Caki2 (cell line): ENCODE measurements around the gene PANK4. TPM values are rescaled to one million over a fixed set of nuclear protein-coding genes. Genes with fewer than 3 reads are reported as not detected.

Source experiments
- DNase-seq: peaks from one replicate; pipeline ENCODE4 v3.0.0-alpha.2; 2015; ENCODE audit warnings: low read depth
- in situ Hi-C: cut with HindIII; loops from 2 replicates; pipeline ENCODE4 v1.10.0; 2016; ENCODE audit warnings: low sequenced_read_pairs, low pct_unique_long_range_greater_than_20kb, mixed read lengths
- total RNA-seq: library from RNA; depleted of rRNA; stranded (reverse); fragments of >200 nt; shearing (Covaris generic); gene quantifications from 2 replicates; pipeline ENCODE4 v1.2.3, GENCODE V29; 2014; ENCODE audit warnings: low replicate concordance

The PANK4 gene
- total RNA-seq, 1 experiment from 2014 or later, result 21.1 TPM

DNA sequence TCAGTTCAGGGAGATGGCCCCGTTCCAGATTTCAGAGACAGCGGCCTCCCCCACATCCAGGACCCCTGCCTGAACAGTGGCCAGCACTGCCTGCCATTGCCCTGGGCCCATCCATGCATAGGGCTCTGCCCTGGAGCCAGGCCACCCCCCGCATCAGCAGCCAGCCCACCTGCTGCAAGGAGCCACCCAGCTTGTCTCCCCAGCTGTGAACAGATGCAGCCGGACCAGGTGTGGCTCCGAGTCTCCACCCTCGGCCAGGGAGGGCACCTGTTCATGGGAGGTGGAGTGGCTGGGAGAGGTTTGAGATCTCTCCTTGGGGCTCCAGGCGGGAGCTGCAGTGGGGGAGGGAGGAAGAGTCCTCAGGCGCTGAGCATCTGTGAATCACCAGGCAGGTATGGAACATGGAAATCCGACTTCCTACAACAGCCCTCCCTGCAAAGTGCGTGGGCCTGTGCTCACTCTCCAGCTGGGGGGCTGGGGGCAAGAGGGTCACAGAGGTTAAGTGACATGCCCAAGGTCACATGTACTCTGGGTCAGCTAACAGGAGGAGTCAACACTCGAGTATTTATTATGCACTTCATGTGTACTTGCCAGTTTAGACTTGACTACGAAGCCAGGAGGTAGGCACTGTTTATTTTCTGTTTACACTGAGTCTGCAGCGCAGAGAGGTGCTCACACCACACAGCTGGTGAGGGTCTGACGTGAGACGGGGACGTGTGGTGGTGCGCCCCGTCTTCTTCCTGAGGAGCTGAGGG lies 8.5 kb upstream of the PANK4 start:
- in situ Hi-C loops, result no loop called here
- DNase-seq, result peak; percentile 16

DNA sequence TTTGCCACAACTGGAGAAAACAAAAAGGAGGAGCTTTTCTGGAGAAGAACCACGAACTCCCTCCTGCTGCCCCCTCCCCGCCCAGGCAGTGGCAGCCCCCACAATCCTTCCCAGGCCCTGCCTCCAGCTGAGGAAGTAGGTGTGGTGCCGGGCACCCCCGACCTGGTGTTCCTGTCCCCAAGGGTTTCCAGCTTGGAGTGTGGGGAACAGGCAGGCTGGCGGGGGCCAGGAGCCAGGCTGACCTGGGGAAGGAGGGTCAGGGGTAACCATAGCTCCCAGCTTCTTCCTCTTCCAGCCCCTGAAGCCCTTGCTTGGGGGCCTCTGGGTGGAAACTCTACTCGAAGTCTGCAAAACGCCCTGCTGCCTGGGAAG lies 7.9 kb upstream of the PANK4 start:
- in situ Hi-C loops, result no loop called here
- no peak for DNase-seq

DNA sequence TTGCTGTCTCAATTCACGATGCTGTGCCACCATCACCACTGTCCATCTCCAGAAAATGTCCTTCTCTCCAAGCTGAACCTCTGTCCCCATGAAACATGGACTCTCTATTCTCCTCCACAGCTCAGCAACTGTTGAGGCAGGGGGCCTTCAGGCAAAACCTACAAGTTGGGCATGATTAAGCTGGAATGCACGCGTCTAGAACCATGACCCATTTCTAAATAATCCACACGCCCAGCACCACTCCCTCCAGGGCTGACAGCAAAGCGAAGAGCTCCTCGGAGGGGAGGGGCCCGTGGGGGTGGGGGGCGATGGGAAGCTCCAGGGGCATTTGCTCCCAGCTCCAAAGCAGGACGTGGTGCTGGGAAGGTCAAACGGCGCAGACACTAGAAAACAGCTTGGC lies 7.0 kb upstream of the PANK4 start:
- no peak for DNase-seq
- in situ Hi-C loops, result no loop called here

DNA sequence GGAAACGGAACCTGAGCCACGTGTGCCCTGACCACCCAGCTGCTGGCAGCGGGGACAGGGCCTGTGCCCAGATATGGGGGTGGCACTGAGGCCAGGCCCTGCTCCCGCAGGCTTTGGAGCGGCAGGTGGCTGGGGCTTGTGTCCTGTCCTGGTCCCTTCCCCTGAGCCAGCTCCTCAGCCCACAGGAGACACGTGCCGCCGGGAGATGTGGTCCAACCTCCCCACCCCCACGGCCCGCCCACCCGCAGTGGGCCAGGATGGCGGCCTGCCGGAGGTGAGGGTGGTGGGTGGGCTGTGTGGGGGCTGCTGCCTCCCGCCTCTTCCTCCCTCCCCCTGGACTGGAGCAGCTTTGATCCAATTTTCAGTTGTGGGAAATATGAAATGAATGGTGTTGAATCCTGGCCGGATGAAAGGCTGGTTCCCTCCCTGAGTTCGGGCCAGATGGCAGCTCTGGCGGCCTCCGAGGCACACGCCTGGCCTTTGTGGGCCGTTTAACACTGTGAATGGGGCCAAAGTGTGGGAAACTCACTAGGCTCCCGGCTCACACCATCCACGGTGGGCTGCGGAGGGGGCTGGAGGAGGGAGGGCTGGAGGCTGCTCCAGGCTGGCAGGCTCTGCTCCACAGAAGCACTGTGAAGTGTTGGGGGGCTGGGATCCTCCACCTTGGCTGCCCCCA lies 6.2 kb upstream of the PANK4 start:
- in situ Hi-C loops, result no loop called here
- DNase-seq, result no peak

DNA sequence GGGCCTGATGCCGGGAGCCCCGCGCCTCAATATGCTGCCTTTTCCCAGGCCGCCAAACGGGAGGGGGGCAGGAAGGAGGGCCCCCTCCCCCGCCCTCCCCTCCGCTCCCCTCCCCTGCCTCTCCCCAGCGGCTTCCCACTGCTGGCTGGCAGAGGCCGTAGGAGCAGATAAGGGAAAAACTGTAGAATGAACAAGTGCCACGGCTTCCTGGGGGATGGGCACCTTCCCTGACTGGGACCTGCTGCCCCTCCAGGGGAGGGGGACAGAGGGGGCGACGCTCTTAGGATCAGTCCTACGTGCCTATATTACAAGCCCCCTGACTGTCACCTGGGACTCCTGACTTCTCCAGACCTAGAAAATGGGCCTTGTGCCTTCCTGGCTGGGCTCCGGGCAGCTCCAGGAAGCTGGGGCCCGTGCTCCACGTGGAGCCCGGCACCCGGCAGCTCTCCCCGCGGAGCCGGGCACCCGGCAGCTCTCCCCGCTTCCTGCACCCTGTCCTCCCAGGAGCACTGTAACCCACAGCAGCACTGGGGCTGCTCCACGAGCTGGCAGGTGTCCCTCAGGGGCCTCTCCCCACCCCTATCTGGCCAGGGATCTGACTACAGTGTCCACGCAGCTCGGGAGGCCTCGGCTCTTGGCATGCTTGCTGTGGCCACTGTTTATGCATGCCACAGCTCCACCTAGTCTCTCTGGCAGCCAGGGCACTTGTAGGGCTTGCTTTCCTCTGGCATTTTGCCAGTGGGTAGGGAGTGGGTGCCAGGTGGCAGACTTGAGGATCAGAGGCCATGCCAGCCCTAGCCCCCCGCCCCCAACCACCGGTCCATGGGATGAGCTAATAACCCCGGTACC lies 4.3 kb upstream of the PANK4 start:
- no peak for DNase-seq
- in situ Hi-C loops, result no loop called here

DNA sequence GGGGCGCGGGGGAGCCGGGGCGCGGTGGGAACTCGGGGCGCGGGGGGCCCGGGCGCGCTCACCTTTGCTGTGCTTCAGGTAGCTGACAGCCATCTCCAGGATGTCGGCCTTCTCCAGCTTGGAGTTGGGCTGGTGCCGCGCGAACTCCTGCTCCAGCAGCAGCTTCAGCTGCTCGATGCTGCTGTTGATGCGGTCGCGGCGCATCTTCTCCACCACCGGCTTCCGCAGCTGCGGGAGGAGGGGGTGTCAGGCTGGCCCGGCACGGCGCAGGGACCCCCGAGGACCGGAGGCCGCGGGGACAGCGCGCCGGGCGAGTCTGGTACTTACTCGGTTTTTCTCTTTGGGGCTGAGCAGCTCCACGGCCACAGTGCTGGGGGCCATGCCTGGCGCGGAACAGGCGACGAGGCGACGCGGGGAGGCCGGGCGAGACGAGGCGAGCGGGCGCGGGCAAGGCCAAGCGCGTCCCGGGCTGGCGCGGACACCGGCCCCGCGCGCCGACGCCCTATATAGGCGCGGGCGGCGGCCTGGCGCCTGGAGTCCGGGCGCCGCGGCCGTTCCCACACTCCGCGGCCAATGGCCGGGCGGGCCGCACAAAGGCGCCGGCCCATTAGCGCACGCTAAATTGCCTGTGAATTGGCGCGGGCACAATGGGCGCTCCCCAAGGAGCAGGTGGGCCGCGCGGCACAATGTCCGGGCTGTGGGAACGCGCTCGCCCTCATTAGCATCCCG lies 3.6 kb upstream of the PANK4 start, which contains the start of gene HES5:
TSS of gene HES5 (minus strand) at position 480 of the 729 bp plus-strand sequence. CDS start at position 381, 99 bp downstream.
- in situ Hi-C loops, result no loop called here
- DNase-seq, result no peak

DNA sequence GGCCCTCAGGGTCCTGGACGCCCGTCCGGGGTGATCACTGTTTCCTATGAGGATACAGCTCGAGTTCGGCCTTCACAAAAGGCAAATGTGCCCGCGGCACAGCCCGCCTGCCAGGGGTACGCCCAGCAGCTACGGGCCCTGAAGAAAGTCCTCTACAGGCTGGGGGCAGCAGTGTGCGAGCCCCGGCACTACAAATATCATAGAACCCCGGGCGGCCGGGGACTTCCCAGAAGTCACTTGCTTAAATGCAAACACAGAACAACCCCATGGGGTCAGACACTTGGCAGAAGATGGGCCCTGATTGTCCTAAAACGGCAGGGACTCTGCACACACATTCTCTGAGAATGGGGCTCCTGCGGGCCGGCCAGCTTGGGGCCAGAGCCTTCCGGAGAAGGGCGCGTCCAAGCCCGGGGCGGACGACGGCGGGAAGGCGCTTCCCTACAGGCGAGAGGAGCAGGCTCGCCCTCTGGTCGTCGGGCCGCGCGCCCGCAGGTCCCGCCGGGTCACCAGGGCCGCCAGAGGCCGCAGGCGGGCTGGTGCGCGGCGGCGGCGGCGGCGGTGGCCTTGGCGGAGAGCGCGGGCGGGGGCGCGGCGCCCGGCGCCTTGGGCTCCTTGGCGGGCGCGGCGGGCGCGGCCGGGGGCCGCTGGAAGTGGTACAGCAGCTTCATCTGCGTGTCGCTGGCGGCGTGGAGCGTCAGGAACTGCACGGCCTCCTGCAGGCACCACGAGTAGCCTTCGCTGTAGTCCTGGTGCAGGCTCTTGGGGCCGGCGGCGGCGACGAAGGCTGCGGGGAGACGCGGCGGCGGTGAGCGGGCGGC lies 2.8 kb upstream of the PANK4 start:
- in situ Hi-C loops, result no loop called here
- no peak for DNase-seq

DNA sequence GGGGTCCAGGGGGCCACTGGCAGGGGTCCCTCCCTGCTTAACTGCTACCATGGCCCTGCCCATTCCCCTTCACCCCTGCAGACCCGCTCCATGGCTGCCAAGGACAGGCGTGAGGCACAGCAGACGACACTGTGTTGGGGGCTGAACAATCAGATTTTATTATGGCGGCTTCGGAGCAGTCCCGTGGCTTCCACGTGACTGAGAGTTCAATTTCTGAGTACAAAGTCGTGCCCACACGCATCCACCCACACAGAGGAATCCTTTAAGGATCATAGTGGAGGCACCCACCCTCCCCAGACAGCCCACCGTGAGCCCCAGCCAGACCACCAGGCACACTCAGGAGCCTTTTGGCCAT lies 2.2 kb upstream of the PANK4 start:
- no peak for DNase-seq
- in situ Hi-C loops, result no loop called here

DNA sequence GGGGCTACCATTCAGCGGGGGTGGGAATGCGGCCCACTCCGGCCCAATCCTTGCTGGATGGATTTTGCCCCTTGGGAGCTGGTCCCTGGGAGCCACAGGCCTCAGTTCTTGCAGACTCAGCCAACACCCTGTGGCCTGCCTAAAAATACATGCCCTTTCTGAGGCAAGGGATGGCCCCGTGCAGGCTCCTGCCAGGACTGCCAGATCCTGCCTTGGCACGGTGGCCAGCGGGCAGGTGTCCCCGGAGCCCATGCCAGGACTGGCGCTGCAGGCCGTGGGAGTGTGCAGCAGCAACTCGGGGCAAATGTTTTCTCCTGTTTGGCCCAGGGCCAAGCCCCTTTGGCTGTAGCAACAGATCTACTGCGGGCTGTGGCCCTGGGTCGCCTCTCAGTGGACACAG lies 1.6 kb upstream of the PANK4 start:
- in situ Hi-C loops, result no loop called here
- no peak for DNase-seq

DNA sequence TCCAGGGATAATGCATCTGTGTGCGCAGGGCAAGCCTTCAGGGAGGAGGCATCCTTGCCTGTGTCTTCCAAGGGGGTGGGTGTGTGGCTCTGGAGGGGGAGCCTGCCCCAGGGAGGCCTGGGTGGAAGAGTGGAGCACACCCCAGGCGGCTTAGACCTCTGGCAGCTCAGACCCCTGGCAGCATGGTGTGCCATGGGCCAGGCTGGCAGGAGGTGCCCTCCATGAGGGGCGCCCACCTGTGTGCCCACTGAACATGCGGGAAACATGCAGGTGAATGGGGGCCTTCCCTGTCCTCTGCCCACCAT lies 1.1 kb upstream of the PANK4 start:
- no peak for DNase-seq
- in situ Hi-C loops, result no loop called here

DNA sequence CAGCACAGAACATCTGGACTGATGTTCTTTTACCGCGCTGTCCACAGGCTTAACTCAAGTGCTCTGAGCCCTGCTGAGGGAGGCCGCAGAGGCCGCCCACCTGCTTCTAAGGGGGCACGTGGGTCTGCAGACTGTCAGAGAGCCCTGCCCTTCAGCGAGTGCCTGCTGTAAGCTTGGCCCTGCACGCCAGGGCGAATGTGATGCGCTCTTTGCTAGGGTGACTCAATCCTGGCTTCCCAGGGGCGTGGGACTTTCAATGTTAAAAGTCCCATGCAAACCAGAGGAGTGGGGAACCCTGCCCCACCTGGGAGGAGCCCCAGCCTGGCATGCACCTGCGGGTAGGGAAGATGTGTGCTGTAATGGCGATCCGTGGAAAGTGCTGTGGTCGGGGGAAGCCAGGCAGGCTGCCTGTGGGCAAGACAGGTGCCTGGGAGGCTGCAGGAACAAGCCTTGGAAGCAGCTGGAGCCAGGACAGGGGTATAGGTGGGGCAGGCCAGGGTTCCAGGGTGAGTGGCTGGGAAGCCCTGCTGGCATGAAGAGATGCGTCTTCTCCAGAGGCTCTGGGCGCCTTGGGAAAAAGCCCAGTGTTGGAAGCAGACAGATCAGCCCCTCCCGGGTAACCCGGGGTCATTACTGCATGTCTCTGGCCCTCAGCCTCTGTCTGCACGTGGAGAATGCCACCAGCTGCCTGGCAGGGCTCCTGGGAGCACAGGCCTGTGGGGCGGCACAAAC lies 594 bp upstream of the PANK4 start:
- in situ Hi-C loops, result no loop called here
- peak; percentile 47 for DNase-seq

DNA sequence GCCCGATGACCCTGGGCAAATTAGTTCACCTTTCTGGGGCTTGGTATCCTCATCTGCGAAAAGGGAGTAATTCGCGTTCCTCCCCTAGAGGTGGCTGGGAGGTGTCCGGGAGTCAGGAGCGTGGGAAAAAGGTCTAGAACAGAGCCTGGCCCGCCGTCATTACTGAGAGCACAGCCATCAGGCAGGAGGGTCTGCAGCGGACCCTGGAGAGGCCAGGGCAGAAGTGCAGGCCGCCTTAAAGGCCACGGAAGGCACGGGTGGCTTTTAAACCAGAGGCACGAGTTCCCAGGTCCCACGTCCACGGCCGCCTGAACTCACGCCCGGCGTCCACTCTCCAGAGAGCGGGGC lies 850 bp downstream of the PANK4 start:
- no peak for DNase-seq
- in situ Hi-C loops, result no loop called here

DNA sequence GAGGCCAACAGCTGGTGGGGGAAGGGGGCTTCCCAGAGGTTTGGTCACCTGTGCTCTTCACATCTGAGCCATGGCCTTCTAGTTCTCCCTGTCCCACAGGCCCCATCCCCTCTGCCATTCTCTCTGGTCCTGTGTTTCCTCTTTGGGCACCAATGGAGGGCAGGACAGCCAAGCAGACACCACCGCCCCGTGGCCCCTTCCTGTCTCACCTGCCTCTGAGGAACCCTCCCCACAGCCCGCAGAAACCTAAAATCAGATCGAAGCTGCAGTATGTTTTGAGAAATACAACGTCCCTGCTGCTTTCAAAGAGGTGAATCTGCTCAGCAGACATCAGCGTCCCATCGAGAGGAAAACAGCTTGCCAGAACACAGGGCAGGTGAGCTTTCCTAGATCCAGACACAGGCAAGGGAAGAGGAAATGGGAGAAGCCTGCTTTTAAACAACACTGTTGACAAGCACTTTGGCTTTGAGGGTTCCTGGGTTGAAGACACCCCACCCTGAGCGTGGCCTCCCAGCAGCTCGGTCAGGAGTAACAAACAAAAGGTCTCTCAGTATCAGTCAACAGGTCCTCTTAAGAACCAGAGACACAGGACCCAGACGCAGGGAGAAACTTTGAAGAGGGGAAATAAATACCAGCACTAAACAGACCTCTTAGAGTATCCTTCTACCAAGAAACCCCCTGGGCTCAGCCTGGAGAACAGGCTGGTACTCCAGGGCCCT lies 2.3 kb downstream of the PANK4 start:
- DNase-seq, result no peak
- in situ Hi-C loops, result no loop called here

DNA sequence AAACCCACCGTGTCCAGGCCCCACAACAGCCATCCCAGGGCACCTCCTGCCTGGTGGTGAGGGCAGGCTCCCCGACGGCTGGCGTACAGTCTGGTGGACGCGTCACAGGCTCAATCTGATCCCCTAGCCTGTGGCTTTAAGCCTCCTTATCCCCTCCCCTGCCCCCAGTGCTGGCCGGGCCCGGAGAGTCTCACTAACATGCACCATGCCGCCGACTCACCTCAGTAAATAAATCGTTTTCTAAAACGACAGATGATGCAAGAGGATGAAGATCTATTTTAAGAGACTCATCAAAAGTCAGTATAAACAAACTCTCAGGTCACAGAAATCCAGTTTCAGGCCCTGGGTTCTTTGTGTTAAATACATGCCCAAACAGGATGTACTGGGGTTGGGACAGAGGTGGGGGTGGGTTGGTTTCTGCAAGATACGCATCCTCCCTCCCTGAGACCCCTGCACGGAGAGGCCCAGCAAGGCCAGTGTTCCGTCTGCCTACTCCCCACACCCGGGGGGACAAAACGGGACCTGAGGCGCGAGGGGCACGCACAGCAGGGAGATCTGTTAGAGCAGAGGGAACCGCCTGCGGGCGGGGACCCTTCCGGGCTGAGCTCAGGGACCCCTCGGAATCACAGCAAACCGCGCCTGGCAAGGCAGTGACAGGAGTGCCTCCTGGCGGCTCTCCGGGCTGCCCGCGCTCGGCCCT lies 3.1 kb downstream of the PANK4 start:
- DNase-seq, result no peak
- in situ Hi-C loops, result no loop called here

DNA sequence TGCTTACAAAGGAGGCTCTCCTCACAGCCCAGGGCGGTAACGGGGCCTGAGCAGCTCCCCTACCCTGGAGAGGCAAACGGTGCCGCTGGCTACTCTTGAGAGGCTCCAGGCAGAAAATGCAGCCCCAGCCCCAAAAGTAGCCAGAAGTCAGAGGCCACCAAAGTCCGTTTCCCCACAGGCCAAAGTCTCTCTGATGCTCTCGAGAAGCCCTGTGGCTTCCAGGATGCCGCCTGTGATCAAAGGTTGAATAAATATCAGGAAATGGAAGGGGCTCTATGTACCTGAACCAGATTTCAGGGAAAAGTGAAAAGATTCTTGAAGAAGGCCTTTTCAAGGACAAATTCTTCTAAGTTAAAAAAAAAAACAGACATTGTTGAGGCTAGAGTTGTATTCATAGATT lies 4.2 kb downstream of the PANK4 start:
- in situ Hi-C loops, result no loop called here
- DNase-seq, result no peak

DNA sequence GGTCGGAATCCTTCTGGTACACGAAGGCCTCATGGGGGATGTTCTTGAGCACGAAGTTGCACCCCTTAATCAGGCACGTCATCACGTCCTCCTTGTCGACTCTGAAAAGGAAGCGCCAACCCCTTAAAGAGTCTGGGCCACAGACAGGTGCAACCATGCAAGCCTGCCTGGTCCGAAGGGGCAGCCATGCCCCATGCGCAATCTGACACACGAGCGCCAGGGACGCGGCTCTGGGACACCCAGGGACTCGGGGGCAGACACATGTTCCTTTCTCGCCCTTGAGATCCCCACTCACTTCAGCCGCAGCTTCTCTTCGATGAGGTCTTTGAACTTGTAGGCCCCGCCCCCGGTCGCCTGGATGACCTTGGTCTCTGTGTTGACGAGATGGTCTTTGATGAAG lies 5.6 kb downstream of the PANK4 start:
- DNase-seq, result no peak
- in situ Hi-C loops, result no loop called here
